WTC11 (cell line): ENCODE data around the gene AUH. TPM values are rescaled to one million over a fixed set of nuclear protein-coding genes. Genes with fewer than 3 reads are reported as not detected.

ENCODE experiments used
- ATAC-seq: fragments of 200-7000 bp; cut with Tn5 transposase; 2 replicates; pipeline ENCODE4 v1.10.0; 2021; ENCODE audit warnings: mild to moderate bottlenecking, moderate library complexity
- CTCF ChIA-PET: fragments of 300-600 bp; sonication (Branson Sonifier 250); formaldehyde crosslinking; loops from one replicate; lab custom pipeline; 2021; ENCODE audit warnings: antibody characterized with exemption; lab: Charles Lee
- POLR2A ChIA-PET: fragments of 350-600 bp; sonication (Branson Sonifier 250); formaldehyde crosslinking; loops from one replicate; lab custom pipeline; 2021; ENCODE audit warnings: antibody characterized with exemption; lab: Charles Lee
- DNase-seq: peaks from one replicate; pipeline ENCODE4 v3.0.0; 2021; ENCODE audit warnings: low spot score
- H3K27ac Mint-ChIP-seq: 2 replicates; pipeline ENCODE4 v1.8.0; 2021; ENCODE audit warnings: mixed read lengths
- H3K27me3 Mint-ChIP-seq: 2 replicates; pipeline ENCODE4 v1.8.0; 2021; ENCODE audit warnings: low read depth, mild to moderate bottlenecking, moderate library complexity, mixed read lengths
- H3K36me3 Mint-ChIP-seq: 2 replicates; pipeline ENCODE4 v1.8.0; 2021; ENCODE audit warnings: mixed read lengths
- H3K4me1 Mint-ChIP-seq: 2 replicates; pipeline ENCODE4 v1.8.0; 2022; ENCODE audit warnings: mixed read lengths
- H3K4me3 Mint-ChIP-seq: 2 replicates; pipeline ENCODE4 v1.8.0; 2021; ENCODE audit warnings: mild to moderate bottlenecking, moderate library complexity, mixed read lengths
- H3K9me3 Mint-ChIP-seq: 2 replicates; pipeline ENCODE4 v1.8.0; 2021; ENCODE audit warnings: mixed read lengths
- FOXJ3 ChIP-seq: sonication (generic); formaldehyde crosslinking; IDR thresholded peaks from 2 replicates; pipeline ENCODE4 v1.9.0; 2021; ENCODE audit warnings: missing genetic modification reagents, mild to moderate bottlenecking, borderline replicate concordance
- MAX ChIP-seq: sonication (generic); formaldehyde crosslinking; IDR thresholded peaks from 2 replicates; pipeline ENCODE4 v1.8.0; 2022; ENCODE audit warnings: mild to moderate bottlenecking, missing genetic modification reagents
- MYBL2 ChIP-seq: sonication (generic); formaldehyde crosslinking; IDR thresholded peaks from 2 replicates; pipeline ENCODE4 v1.8.1; 2023; ENCODE audit warnings: mild to moderate bottlenecking, moderate library complexity, missing genetic modification reagents
- NR3C1 ChIP-seq: sonication (generic); formaldehyde crosslinking; conservative IDR thresholded peaks from 2 replicates; pipeline ENCODE4 v1.8.1; 2023; ENCODE audit warnings: low read depth, mild to moderate bottlenecking, missing genetic modification reagents
- SMAD3 ChIP-seq: sonication (generic); formaldehyde crosslinking; IDR thresholded peaks from 2 replicates; pipeline ENCODE4 v1.8.0; 2022; ENCODE audit warnings: missing genetic modification reagents, mild to moderate bottlenecking, borderline replicate concordance
- STAT6 ChIP-seq: sonication (generic); formaldehyde crosslinking; conservative IDR thresholded peaks from 2 replicates; pipeline ENCODE4 v1.8.1; 2023; ENCODE audit warnings: mild to moderate bottlenecking, low read depth, missing genetic modification reagents, moderate library complexity
- TCF7 ChIP-seq: sonication (generic); formaldehyde crosslinking; IDR thresholded peaks from 2 replicates; pipeline ENCODE4 v1.8.0; 2022; ENCODE audit warnings: mild to moderate bottlenecking, low read depth, missing genetic modification reagents, moderate library complexity
- TEAD4 ChIP-seq: sonication (generic); formaldehyde crosslinking; IDR thresholded peaks from 2 replicates; pipeline ENCODE4 v1.8.0; 2022; ENCODE audit warnings: mild to moderate bottlenecking, missing genetic modification reagents
- ZBTB21 ChIP-seq: sonication (generic); formaldehyde crosslinking; IDR thresholded peaks from 2 replicates; pipeline ENCODE4 v1.8.1; 2023; ENCODE audit warnings: mild to moderate bottlenecking, missing genetic modification reagents, borderline replicate concordance
- ZNF281 ChIP-seq: sonication (generic); formaldehyde crosslinking; IDR thresholded peaks from 2 replicates; pipeline ENCODE4 v1.8.0; 2023; ENCODE audit warnings: mild to moderate bottlenecking, missing genetic modification reagents
- ZNF423 ChIP-seq: fragments of 250-450 bp; sonication (Bioruptor Pico); IDR thresholded peaks from 2 replicates; pipeline ENCODE4 v2.1.2; 2022; ENCODE audit warnings: mild to moderate bottlenecking, moderate library complexity
- ZNF425 ChIP-seq: fragments of 250-450 bp; sonication (Bioruptor Pico); conservative IDR thresholded peaks from 2 replicates; pipeline ENCODE4 v1.9.0; 2021; ENCODE audit warnings: mild to moderate bottlenecking
- ZNF532 ChIP-seq: fragments of 250-450 bp; sonication (Bioruptor Pico); IDR thresholded peaks from 2 replicates; pipeline ENCODE4 v1.9.0; 2021; ENCODE audit warnings: mild to moderate bottlenecking, borderline replicate concordance
- ZNF671 ChIP-seq: fragments of 250-450 bp; sonication (Bioruptor Pico); IDR thresholded peaks from 2 replicates; pipeline ENCODE4 v1.8.0; 2021; ENCODE audit warnings: mild to moderate bottlenecking
- total RNA-seq: library from RNA; stranded (reverse); gene quantifications from 3 replicates; pipeline ENCODE4 v1.2.3, GENCODE V29; 2021
- TF ChIP-seq, protein P1 (sequence below): sonication (generic); formaldehyde crosslinking; IDR thresholded peaks from 2 replicates; pipeline ENCODE4 v1.8.0; 2022; ENCODE audit warnings: mild to moderate bottlenecking, missing genetic modification reagents
- TF ChIP-seq, protein P2 (sequence below): fragments of 250-450 bp; sonication (Bioruptor Pico); IDR thresholded peaks from 2 replicates; pipeline ENCODE4 v1.9.0; 2021; ENCODE audit warnings: mild to moderate bottlenecking
- TF ChIP-seq, protein P3 (sequence below): sonication (generic); formaldehyde crosslinking; IDR thresholded peaks from 2 replicates; pipeline ENCODE4 v1.8.0; 2022; ENCODE audit warnings: mild to moderate bottlenecking, missing genetic modification reagents

The AUH gene
- total RNA-seq, 1 experiment from 2014 or later: 30.4 TPM

DNA sequence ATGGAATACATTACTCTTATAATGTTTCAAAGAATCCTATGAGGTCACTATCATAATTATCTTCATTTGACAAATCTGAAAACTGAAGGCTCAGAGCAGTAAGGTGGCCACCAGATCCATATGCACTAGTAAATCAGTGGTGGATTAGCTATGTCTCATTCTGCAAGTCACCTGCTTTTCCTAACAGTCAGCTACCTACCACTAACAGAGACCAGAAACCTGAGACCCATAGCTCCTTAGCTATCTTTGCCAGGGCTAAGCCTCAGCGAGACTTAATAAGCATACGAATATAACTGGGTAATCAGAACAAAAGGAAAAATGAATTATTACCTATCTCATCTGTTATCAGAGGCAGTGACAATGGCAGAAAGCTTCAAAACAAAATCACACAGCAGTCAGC, 118.7 kb downstream of the AUH start:
- TF ChIP-seq, protein P1, sequence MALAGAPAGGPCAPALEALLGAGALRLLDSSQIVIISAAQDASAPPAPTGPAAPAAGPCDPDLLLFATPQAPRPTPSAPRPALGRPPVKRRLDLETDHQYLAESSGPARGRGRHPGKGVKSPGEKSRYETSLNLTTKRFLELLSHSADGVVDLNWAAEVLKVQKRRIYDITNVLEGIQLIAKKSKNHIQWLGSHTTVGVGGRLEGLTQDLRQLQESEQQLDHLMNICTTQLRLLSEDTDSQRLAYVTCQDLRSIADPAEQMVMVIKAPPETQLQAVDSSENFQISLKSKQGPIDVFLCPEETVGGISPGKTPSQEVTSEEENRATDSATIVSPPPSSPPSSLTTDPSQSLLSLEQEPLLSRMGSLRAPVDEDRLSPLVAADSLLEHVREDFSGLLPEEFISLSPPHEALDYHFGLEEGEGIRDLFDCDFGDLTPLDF (CRISPR knock-in tag): no peak
- no peak for TF ChIP-seq ZNF425 (CRISPR knock-in tag)
- TF ChIP-seq, protein P2, sequence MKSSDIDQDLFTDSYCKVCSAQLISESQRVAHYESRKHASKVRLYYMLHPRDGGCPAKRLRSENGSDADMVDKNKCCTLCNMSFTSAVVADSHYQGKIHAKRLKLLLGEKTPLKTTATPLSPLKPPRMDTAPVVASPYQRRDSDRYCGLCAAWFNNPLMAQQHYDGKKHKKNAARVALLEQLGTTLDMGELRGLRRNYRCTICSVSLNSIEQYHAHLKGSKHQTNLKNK (CRISPR knock-in tag): no peak
- no peak for TF ChIP-seq ZNF423
- TF ChIP-seq SMAD3 (CRISPR knock-in tag): no peak
- TF ChIP-seq ZNF532: no peak
- no peak for TF ChIP-seq MAX (CRISPR knock-in tag)
- no peak for TF ChIP-seq TEAD4 (CRISPR knock-in tag)
- no peak for TF ChIP-seq FOXJ3
- TF ChIP-seq STAT6: no peak
- TF ChIP-seq, protein P3, sequence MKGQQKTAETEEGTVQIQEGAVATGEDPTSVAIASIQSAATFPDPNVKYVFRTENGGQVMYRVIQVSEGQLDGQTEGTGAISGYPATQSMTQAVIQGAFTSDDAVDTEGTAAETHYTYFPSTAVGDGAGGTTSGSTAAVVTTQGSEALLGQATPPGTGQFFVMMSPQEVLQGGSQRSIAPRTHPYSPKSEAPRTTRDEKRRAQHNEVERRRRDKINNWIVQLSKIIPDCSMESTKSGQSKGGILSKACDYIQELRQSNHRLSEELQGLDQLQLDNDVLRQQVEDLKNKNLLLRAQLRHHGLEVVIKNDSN: no peak
- no peak for TF ChIP-seq NR3C1 (CRISPR knock-in tag)
- no peak for TF ChIP-seq ZBTB21 (CRISPR knock-in tag)
- DNase-seq (no peak), ATAC-seq (peak; percentile 65)
- Mint-ChIP-seq H3K4me1 (peaks cover 39% of the 10 kb centered on the region), H3K27ac (no peak overlapping the region; the same call in 1 of the 2 replicates), H3K4me3 (no peak overlapping the region), H3K9me3 (no peaks in the 10 kb centered on the region), H3K36me3 (no peaks in the 10 kb centered on the region), H3K27me3 (no peaks in the 10 kb centered on the region)
- ChIA-PET CTCF (interaction anchor here (0.8 kb wide), 1 partner anchor 179 kb away, joined by 4 read pairs; no protein-coding TSS in a partner anchor), POLR2A (no interaction called here)

- no peak for DNase-seq
- no peaks in the 10 kb centered on the region for H3K36me3 Mint-ChIP-seq
- ChIA-PET POLR2A (no interaction called here), CTCF (no interaction called here)
- peak overlapping the region; percentile 25 for H3K27ac Mint-ChIP-seq
- no peak overlapping the region for H3K4me3 Mint-ChIP-seq
- H3K27me3 Mint-ChIP-seq: no peaks in the 10 kb centered on the region
- peaks cover 32% of the 10 kb centered on the region for H3K4me1 Mint-ChIP-seq
- no peaks in the 10 kb centered on the region for H3K9me3 Mint-ChIP-seq
- ATAC-seq: no peak
- no peak for TF ChIP-seq ZNF425 (CRISPR knock-in tag)
- TF ChIP-seq MAX (CRISPR knock-in tag): no peak
- TF ChIP-seq MYBL2: no peak
- TF ChIP-seq TCF7 (CRISPR knock-in tag): no peak
- no peak for TF ChIP-seq ZNF671
- no peak for TF ChIP-seq SMAD3 (CRISPR knock-in tag)
- TF ChIP-seq ZNF281 (CRISPR knock-in tag): no peak
Measured at GRCh38 chr9:91241909-91242308, 119.8 kb downstream of the AUH start.
